Activated T-cell treated with anti-CD3 and anti-CD28 coated beads, Interleukin-2, amount 50 U/mL, for 48 hours (primary cell): ENCODE data around the gene HSD17B11.
A peak's percentile ranks its signal among the peaks of the same experiment; 100 is the strongest.
"Not testable (repeated sequence)": the region's sequence is repeated elsewhere in the genome, so short reads cannot be mapped to it uniquely, and the experiment has no call there.

Experiments used
- DNase-seq, 2 experiments: peaks; one replicate each; pipeline ENCODE4 v3.0.0-alpha.2; 2020

HSD17B11 gene

DNA sequence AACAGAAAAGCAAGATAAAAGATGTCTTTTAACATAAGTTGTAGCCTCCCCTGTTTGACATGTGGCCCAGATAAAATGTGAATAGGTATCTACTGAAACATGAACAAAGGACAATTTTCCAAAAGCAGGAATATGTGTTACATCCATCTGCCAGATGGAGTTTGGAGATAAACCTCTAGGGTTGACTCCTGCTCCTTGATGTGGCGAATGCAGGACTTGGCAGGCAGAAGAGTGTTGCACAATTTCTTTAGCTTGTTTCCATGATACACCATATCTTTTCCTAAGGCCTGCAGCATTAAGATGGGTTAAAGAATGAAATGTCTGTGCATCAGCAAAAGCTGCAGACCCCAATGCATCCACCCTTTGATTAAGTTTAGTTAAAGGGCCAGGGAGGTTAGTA lies 12.7 kb upstream of the HSD17B11 start:
- DNase-seq, result not testable (repeated sequence)

DNA sequence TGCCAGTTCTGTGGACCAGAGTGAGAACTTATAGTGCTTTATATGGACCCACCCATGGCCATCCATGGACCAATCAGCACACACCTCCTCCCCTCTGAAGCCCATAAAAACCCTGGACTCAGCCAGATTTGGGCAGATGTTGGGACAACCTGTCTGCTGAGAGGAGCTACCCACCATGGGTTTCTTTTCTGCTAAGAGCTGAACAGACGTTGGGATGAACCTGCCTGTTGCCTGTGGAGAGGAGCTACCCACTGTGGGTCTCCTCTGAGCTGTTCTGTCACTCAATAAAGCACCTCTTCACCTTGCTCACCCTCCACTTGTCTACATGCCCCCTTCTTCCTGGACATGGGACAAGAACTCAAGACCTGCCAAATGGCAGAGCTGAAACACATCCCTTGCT lies 9.0 kb upstream of the HSD17B11 start:
- DNase-seq, result no peak

DNA sequence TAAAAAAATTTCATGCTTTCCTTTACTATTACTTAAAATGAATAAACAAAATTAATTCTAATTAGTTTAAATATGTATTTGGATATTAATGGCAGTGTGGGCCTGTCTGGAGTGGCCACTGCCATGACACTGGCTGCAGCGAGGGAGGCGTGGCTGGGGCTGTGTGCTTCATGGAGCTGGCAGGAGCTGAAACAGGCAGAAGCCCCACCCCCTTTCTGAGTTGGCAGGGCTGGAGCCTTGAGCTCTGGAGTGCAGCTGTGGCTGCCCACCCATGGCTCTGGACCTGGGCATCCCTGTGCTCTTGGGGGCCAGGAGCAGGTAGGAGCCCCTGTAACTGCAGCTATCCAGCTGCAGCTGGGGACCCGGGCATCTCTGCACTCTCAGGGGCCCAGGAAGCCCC lies 8.2 kb upstream of the HSD17B11 start:
- no peak for DNase-seq

DNA sequence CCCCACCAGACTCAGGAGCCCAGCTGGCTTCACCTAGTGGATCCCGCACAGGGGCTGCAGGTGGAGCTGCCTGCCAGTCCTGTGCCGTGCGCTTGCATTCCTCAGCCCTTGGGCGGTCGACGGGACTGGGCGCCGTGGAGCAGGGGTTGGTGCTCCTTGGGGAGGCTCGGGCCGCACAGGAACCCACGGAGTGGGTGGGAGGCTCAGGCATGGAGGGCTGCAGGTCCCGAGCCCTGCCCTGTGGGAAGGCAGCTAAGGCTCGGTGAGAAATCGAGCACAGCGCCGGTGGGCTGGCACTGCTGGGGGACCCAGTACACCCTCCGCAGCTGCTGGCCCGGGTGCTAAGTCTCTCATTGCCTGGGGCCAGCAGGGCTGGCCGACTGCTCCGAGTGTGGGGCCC lies 4.9 kb upstream of the HSD17B11 start:
- DNase-seq, result not testable (repeated sequence)

DNA sequence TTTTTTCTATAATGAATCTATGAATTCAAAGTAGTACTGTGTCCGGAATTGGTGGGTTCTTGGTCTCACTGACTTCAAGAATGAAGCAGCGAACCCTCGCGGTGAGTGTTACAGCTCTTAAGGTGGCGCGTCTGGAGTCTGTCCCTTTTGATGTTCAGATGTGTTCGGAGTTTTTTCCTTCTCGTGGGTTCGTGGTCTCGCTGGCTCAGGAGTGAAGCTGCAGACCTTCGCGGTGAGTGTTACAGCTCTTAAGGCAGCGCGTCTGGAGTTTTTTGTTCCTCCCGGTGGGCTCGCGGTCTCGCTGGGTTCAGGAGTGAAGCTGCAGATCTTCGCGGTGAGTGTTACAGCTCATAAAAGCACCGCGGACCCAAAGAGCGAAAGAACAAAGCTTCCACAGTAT lies 4.1 kb upstream of the HSD17B11 start:
- DNase-seq, result peak; percentile 27 to 32

DNA sequence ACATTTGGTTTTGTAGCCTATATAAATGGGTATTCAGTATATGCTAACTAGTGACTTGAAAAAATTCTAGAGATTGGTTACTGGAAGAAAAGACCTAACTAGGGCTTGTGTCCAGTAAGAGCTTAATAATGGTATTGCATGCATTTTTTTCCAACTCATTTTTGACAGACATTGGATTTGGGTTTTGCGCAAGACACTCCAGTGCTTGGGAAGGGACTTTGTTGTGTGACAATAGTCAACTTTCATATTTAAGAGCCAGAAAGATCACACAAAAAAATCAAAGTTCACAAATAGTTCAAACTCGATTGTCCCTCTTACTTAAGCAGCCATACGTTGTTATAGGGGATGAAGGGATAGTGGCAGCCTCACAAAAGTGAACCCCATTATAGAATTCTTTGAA lies 1.2 kb upstream of the HSD17B11 start:
- DNase-seq, result no peak

DNA sequence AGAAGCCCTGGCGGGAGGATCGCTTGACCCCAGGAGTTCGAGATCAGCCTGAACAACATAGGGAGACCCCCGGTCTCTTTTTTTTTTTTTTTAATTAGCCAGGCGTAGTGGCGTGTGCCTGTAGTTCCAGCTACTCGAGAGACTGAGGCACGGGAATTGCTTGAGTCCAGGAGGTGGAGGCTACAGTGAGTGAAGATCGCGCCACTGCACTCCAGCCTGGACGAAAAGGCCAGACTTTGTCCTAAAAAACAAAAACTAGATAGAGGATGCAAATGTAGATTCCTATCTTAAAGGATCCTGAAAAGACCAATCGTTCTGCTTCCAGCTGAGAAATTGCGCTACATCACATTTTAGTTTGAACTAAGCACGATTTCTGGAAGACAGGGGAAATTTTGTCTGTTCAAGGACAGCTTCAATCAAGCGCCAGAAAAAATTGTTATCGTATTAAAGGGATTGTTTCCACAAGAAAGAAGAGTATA lies 627 bp upstream of the HSD17B11 start:
- no peak for DNase-seq

DNA sequence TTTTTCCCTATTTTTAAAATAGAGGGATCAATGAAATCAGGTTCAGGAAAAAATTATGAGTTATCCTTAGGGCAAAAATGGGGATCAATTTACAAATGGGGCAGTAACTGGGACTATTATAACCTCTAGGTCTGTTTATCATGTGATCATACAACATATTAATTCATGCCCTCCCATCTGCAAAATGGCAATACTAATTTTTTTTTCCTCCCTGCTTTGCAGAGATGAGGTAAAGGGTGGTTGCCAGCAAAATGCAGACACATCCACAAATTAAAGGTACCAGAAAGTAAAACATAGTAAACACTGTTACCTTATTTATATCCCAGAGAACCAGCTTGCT lies 467 bp downstream of the HSD17B11 start:
- DNase-seq, result no peak

DNA sequence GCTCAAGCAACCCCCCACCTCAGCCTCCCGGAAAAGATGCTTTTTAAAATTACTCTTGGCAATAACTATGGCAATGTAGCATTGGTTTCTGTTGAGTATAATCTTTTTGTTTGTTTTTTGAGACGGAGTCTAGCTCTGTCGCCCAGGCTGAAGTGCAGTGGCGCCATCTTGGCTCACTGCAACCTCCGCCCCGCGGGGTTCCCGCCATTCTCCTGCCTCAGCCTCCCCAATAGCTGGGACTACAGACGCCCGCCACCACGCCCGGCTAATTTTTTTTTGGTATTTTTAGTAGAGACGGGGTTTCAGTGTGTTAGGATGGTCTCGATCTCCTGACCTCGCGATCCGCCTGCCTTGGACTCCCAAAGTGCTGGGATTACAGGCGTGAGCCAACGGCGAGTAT lies 933 bp downstream of the HSD17B11 start:
- DNase-seq, result peak in 1 of 2 experiments; percentile 27

DNA sequence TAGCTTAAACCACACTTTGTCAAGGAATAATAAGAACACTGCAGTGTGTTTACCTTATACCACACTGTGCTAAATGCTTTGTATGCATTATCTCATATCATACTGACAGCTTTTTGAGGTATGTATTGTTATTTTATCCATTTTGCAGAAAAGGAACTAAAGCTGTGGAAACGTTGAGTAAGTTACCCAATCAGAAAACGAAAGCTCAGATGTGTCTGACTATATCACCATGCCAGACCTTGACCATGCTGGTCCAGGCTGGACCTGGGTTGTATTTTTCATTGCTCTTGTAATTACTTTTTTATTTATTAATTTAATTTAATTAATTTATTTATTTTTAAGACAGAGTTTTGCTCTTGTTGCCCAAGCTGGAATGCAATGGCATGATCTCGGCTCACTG lies 2.1 kb downstream of the HSD17B11 start:
- no peak for DNase-seq

DNA sequence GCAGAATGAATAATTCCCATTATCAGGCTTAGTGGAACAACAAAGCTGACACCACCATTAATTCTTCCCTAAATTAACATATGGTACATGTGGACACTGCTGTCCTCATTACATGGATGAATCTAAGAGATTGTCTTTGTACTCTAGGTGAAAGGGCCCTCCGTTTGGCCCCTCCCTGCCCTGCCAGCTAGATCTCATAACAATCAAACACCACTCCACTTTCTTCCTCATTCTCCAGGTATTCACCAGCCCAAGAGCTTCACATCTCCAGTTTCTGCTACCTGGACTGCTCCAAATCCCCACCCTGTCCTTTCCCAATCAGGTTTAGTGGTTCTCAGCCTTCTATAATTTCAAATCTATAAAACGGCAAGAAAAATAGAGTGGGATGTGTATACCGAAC lies 3.8 kb downstream of the HSD17B11 start:
- DNase-seq, result no peak

DNA sequence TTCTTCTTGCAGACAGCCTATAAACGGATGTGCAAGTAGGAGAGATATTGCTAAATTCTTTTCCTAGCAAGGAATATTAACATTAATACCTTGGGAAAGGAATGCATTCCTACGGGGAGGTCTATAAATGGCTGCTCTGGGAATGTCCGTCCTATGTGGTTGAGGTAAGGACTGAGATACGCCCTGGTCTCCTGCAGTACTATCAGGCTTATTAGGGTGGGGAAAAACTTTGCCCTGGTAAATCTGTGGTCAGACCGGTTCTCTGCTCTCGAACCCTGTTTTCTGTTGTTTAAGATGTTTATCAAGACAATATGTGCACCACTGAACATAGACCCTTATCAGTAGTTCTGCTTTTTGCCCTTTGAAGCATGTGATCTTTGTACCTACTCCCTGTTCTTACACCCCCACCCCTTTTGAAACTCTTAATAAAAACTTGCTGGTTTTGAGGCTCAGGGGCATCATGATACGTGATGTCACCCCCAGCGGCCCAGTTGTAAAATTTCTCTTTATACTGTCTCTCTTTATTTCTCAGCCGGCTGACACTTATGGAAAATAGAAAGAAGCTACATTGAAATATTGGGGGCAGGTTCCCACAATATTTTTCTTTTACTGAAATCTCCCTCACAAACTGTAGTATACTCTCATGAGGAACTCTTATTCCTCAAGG lies 6.4 kb downstream of the HSD17B11 start:
- not testable (repeated sequence) for DNase-seq

DNA sequence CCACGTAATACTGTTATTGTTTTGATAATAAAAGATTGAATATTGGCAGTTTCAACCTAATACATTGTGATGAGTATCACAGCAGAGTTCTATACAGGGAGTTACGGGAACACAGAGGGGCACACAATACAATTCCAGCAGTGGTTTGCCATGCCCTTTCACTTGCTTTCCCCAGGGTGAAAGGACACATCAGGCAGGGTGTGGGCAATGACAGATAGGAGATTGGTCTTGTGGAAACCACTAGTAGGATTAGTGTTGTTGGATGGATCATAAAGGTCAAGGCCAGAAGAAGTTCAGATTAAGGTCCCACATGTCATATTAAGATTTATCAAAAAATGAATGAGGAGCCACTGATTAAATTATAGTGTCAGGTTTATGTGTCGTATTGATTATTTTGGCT lies 8.1 kb downstream of the HSD17B11 start:
- no peak for DNase-seq

DNA sequence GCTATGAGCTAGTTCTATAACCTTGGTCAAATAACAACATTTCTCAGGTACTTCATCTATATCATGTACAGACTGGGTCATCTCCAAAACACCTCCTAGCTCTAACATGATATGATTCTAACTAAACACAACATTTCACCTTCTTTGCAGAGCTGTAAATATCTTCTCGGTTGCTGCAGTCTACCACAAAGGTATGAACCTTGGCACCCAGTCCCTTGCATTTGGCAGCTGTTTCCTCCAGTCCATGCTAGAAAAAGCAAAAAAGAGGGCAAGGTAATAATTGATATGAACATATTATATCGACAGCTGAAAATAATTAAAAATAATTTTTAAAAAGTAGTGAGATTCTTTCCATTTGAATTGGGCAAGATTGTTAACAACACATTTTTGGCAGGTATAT lies 8.9 kb downstream of the HSD17B11 start:
- no peak for DNase-seq

DNA sequence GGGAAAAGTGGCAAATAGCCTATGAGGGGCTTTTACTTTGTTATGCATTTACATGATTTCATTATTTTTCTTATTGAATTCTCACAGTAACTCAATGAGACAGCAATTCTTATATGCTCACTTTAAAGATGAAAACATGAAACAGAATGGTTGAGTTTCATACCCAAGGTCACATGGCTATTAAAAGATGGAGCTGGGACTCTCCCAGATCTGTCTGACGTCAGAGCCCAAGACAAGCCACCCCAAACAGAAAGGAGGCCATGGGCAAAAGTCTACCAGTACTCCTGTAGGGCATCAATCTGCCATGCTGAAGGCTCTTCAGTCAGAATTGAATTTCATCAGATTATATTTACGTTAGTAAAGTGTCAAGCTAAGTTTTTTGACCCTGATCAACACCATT lies 13.2 kb downstream of the HSD17B11 start:
- no peak for DNase-seq

DNA sequence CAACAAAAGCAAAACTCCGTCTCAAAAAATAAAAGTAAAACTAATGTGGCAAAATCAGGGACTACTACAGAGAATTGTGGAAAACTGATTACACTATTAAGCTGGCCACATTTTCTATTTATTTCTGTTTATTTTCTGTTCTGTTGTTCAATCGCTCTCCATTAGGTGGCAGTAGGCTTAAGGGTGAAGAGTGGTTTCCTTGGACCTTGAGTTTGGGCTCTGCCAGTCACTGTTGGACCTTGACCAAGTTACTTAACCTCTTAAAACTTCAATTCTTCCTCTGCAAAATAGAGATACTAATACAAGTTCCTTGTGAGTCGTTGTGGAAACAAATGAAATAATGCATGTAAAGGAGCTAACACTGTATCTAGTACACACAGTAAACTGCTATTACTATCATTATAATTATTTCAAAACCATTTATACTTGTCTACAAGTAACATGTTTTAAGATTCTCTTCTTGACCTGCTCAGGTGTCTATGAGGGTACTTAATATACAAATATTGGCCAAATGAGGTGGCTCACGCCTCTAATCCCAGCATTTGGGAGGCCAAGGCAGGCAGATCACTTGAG lies 15.2 kb downstream of the HSD17B11 start:
- DNase-seq, result no peak

DNA sequence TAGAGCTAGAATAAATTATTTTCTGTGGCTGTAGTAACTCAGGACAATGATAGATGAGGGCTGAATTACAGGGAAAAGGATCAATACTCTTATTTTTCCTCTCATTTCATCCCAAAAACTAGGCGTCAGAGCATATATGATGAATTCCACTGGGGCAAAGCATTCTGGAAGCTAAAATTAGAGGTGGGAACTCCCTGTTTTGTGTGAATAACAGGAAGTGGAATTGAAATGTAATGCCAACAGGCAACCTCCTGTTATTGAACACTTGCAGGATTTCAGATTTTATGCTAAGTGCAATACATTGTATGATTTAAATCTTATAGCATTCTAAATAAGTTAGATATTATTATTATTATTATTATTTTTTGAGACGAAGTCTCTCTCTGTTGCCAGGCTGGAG lies 20.9 kb downstream of the HSD17B11 start:
- no peak for DNase-seq

DNA sequence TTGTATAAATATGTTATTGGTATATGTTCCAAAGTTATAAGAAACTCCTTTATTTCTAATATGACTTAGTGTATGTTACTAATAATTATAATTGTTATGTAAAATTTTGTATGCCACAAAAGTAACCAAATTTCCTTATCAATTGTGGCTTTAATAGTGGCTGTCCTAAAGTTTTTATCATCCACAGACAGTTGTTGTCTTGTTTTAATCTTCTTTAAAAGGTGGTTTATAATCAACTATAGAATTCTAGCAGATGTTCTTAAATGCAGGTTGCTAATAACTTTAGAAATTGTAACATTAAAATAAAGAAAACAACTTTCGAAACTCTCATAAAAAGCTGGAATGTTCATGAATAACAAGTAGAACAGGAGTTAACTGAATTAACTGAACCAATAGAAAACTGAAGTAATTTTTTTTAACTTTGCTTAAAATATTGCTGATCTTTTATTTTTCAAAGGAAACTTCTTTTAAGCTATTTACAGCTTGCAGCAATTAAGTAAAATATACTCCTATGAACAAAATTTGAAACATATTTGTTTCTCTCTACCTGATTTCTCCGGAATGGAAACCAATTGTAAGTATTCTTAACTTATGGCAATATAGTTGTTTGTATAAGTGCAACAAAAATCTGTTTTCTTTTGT lies 24.3 kb downstream of the HSD17B11 start:
- DNase-seq, result no peak

DNA sequence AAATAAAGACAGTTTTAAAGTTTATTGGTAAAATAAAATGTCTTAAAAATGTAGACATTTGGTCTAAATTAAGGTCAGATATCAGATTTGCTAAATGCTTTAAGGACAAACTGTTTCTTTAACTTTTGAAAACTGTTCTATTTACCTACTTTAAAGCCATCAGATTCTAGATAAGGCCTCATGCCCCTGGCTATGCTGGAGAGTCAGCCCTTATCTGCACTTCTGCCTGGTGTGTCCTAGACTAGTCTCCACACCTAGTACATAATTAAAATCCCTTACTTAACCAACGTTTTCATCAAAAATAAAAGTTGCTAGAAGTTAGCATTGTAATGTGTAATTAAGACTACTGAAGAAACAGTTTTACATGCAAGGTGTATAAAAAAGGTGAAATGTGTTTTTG lies 25.6 kb downstream of the HSD17B11 start:
- DNase-seq, result no peak

DNA sequence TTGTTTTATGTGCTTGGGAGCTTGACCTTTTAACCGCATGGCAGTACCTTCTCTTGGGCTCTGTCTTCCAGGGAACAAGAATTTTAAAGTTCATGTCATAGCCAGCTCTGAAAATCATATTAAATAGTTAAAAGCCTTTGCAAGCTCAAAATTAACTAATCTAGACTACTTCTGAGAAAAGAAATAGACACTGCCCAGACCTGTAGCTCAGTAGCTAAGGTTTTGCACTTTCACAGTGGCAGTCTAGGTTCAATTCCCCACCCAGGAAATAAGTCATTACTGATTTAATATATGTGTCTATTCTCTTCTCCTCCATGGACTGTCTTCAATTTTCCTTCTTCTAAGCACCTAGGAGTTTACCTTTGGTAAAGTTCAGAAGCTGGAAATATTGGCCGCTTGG lies 27.4 kb downstream of the HSD17B11 start:
- DNase-seq, result no peak

DNA sequence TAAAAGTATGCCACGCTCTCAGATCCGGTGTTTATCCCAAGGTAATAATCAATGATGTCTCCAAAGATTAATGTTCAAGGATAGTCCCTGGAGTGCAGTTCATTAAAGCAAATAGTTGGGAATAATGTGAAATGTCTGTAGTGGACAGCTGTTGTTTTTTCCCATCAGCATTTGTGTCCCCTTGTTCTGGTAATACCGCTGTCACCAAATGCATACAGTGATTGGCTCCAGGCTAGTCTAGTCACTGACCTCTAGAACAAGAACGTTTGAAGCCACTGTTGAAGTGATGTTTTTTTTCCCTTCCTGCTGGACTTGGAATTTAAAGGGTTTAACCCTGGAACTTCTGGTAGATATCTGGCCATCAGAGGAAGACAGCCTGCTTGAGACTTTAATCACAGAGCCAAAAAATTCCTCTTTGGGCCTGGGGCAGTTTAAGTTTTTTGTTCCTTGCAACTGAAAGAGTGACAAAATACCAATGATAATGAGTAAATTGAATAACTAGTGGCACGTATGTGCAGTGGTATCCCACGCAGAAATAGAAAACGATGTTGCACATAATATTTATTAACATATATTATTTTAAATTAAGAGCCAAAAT lies 30.6 kb downstream of the HSD17B11 start:
- DNase-seq, result no peak

DNA sequence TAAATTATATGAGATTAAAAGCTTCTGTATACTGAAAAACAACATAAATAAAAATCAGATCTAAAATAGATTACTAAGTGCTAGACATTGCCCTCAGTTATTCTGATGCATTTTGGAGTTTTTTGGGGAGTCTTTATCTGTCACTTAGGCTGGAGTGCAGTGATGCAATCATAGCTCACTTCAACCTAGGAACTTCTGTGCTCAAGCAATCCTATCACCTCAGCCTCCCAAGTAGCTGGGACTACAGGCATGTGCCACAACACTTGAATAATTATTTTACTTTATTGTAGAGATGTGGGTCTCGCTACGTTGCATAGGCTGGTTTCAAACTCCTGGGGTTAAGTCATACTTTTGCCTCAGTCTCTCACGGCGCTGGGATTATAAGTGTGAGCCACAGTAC lies 31.7 kb downstream of the HSD17B11 start:
- no peak for DNase-seq

DNA sequence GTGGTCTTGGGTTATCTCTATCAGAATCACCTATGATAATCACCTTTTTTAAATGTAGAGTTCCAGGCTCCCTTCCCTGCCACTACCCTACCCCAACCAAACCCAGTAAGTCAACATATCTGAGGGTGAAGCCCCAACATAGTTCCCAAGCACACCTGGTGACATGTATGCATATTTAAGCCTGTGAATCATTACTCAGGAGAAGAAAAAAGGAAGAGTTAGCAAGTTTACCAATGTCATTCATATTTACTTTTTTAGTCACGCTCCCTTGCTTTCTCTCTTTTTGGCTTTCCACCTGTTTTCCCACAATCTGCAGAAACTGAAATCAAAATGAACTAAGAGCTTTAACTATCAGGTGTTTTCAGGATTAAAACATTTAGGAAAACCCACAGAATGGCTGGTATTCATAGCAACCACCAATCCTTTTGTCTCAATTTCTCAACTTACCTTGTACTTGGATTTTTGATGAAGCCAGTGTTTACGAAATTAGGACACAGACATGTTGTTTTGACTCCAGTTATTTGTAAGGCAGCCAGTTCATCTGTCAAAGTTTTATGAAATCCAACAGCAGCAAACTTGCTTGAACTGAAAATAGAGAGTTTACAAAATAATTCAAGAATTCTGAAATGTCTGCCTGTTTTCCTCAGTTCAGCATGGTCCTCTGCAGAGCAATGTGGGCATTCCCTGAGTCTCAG lies 34.0 kb downstream of the HSD17B11 start:
- DNase-seq, result no peak
